C4-2B (cell line): Measurements from ENCODE around the gene CRACR2B.

ENCODE experiments used
- CTCF ChIP-seq: fragments of 450-650 bp; conservative IDR thresholded peaks from 2 replicates; pipeline ENCODE4 v1.5.1; 2017; ENCODE audit warnings: mild to moderate bottlenecking
- ZFX ChIP-seq: fragments of 450-650 bp; IDR thresholded peaks from 2 replicates; pipeline ENCODE4 v1.6.1; 2017

GRCh38 chr11:783581-784015, 44.1 kb upstream of the CRACR2B start:
- no peak for TF ChIP-seq CTCF
- no peak for TF ChIP-seq ZFX
